ENCODE data around the gene SERTAD3.
"Not testable (repeated sequence)": the region's sequence is repeated elsewhere in the genome, so short reads cannot be mapped to it uniquely, and the experiment has no call there.

The SERTAD3 gene

DNA sequence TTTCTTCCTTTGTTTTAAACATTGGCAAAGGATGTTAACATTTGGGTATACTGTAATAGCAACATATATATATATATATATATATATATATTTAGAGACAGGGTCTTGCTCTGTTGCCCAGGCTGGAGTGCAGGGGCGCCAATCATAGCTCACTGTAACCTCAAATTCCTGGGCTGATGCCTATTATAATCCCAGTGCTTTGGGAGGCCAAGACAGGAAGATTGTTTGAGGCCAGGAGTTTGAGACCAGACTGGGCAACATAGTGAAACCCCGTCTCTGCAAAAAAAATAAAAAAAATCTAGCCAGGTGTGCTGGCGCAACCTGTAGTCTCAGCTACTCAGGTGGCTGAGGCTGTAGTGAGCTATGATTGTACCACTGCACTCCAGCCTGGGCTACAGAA, 16.1 kb upstream of the SERTAD3 start:
- in situ Hi-C loops (cut with MboI; ENCODE audit: low pct_unique_long_range_greater_than_20kb, low sequenced_read_pairs): no loop called here
- DNase-seq: no peak

GRCh38 chr19:40458597-40458974, 14.5 kb upstream of the SERTAD3 start:
- in situ Hi-C loops (cut with MboI; ENCODE audit: low pct_unique_long_range_greater_than_20kb, low sequenced_read_pairs): no loop called here
- no peak for DNase-seq

GRCh38 chr19:40457953-40458596, 13.9 kb upstream of the SERTAD3 start:
- no peak for DNase-seq
- in situ Hi-C loops (cut with MboI; ENCODE audit: low pct_unique_long_range_greater_than_20kb, low sequenced_read_pairs): no loop called here

GRCh38 chr19:40457048-40457447, 12.9 kb upstream of the SERTAD3 start:
- in situ Hi-C loops (cut with MboI; ENCODE audit: low pct_unique_long_range_greater_than_20kb, low sequenced_read_pairs): no loop called here
- no peak for DNase-seq

DNA sequence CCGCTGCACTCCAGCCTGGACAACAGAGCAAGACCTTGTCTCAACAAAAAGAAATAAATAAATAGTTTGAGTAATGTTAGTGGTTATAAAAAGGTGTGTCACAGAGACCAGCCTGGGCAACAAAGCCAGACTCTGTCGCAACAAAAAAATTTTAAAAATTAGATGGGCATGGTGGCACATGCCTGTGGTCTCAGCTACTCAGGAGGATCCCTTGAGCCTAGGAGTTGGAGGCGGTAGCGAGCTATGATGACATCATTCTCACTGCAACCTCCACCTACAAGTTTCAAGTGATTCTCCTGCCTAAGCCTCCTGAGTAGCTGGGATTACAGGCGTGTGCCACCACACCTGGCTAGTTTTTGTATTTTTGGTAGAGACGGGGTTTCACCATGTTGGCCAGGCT, 9.8 kb upstream of the SERTAD3 start:
- in situ Hi-C loops (cut with MboI; ENCODE audit: low pct_unique_long_range_greater_than_20kb, low sequenced_read_pairs): not testable (repeated sequence)

GRCh38 chr19:40453151-40453735, 9.1 kb upstream of the SERTAD3 start:
- in situ Hi-C loops (cut with MboI; ENCODE audit: low pct_unique_long_range_greater_than_20kb, low sequenced_read_pairs): no loop called here
- no peak for DNase-seq

More for the DNA sequence above, 9.8 kb upstream of the SERTAD3 start:
- not testable (repeated sequence) for DNase-seq

DNA sequence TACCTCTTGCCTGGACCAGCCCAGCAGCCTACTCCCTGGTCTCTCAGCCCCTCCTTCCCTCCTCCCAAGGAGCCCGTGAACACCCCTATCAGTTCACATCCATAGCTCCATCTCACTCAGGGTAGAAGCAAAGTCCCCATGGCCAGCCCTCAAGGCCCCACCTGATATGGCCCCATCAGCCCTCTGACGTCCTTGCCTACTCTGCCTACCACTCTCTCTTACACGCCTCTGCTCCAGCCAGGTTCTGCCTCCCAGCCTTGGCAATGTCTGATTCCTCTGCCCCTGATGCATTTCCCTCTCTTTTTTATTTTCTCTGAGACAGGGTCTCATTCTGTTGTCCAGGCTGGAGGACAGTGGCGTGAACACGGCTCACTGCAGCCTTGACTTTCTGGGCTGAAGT, 7.9 kb upstream of the SERTAD3 start:
- in situ Hi-C loops (cut with MboI; ENCODE audit: low pct_unique_long_range_greater_than_20kb, low sequenced_read_pairs): no loop called here
- DNase-seq: no peak

GRCh38 chr19:40450664-40451063, 6.5 kb upstream of the SERTAD3 start:
- DNase-seq: no peak
- in situ Hi-C loops (cut with MboI; ENCODE audit: low pct_unique_long_range_greater_than_20kb, low sequenced_read_pairs): no loop called here

- in situ Hi-C loops (cut with MboI; ENCODE audit: low pct_unique_long_range_greater_than_20kb, low sequenced_read_pairs): no loop called here
Measured at GRCh38 chr19:40449506-40449905, 5.4 kb upstream of the SERTAD3 start.

DNA sequence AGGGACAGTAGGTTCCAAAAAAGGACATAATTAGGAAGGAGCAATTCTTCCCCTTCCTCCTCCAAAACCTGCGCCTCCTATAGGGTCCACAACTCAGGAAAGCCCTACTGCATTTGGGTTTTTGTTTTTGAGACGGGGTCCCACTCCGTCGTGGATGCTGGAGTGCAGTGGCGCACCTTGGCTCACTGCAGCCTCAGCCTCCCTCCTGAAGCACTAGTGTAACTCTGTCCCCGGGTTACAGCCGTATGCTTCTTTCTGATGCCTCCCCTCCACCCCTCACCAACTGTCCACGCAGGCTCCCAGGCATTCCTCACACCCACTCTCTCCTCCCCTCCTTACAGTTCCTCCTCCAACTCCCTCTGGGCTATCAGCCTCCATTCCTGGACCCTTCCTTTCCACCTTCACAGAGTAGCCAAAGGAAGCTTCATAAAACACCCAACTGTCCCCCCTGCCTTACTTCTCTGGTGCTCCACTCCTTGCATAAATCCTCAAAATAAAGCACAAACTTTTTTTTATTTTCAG, 2.2 kb upstream of the SERTAD3 start:
- in situ Hi-C loops (cut with MboI; ENCODE audit: low pct_unique_long_range_greater_than_20kb, low sequenced_read_pairs): no loop called here
- DNase-seq: no peak

More at GRCh38 chr19:40449506-40449905, 5.4 kb upstream of the SERTAD3 start:
- no peak for DNase-seq

DNA sequence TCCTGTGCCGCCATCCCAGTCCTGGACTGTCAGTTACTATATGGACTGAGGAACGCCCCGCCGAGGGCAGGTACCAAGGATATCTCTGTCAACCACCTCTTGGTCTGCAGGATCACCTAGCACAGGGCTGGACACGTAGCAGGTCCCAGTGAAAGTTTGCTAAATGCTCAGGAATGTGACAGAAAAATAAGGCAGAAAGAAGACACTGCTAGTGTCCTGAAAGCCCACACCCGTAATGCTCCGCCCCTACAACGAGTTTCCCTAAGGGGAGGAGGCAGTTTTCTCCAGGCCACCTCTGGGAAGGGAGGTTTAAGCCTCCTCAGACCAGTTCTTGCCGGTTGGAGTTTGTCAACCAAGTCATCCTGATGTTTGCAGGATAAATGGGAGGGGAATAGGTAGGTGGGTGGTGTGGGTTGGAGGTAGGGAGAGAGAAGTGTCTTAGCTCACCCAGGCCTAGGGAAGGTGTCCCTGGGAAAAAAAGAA, 1.7 kb upstream of the SERTAD3 start:
- no peak for DNase-seq
- in situ Hi-C loops (cut with MboI; ENCODE audit: low pct_unique_long_range_greater_than_20kb, low sequenced_read_pairs): no loop called here

- in situ Hi-C loops (cut with MboI; ENCODE audit: low pct_unique_long_range_greater_than_20kb, low sequenced_read_pairs): no loop called here
- no peak for DNase-seq
Measured at GRCh38 chr19:40444825-40445312, 734 bp upstream of the SERTAD3 start.

DNA sequence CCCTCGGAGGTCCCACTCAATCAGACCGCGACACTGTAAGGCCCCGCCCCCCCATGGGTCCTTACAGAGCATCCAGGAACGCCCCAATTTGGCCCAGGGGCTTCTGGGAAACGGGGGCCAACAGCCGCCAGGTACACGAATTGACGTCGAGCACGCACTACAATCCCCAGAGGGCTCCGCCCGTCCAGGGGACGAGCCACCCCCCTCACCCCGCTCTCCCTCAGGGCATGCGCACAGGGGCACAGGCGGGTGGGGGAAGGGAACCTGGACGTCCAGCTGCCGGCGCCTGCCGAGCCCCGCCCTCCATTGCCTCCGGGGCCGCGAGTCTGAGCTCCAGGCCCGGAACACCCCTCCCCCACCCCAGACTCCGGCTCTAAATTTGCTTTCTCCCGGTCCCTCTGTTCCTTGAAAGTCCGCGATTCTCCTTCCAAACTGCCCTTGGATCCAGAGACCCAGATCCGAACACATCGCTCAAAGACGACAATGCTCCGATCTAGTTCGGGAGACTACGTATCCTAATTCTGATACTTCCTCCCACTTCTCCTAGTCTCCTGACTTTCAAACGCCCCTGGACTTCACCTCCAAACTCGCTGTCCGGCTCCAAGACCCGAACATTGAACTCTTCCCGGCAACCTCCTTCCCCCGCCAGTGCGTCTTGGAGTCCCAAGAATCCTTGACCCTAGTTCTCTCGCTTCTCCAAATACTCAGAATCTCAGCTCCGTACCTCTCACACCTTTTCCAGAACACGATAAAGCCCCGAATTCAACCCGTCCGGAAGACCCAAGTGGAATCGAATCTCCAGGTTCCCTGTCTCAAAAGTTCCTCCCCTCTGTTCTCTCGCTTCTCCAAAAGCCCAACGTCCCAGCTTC, 770 bp downstream of the SERTAD3 start:
- in situ Hi-C loops (cut with MboI; ENCODE audit: low pct_unique_long_range_greater_than_20kb, low sequenced_read_pairs): no loop called here
- peak; percentile 100 for DNase-seq

DNA sequence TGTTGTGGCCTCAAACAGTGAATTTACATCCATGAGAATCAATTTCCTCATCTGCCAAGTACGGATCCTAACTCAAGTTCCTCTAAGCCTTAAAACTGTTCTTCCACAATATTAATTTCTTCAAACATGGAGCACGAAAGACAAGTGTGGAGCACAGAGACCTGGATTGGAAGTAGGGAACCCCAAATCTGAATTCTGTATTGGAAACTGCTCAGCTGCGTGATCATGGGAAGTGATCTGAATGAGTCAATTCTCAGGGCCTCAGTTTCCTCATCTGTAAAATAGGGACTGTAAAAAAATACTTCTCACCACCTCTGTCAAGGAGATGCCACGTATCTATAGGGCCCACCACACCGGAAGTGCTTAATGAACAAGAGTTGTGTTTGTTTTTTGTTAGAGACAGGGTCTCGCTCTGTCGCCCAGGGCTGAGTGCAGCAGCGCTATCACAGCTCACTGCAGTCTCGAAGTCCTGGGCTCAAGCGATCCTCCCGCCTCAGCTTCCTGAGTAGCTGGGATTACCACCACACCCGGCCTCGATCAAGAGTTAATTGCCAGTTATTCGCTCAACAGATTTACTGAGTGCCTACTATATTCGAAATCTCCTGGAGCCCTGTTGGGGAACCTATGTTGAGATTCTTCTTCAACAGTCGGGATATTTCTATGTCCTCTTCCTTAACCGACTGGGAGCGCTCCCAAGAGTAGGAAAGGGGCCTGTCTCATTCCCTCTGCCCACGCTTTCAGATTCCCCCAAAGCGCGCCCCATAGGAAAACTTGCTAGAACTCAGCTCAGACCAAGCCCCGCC, 1.6 kb downstream of the SERTAD3 start:
- no peak for DNase-seq
- in situ Hi-C loops (cut with MboI; ENCODE audit: low pct_unique_long_range_greater_than_20kb, low sequenced_read_pairs): no loop called here

DNA sequence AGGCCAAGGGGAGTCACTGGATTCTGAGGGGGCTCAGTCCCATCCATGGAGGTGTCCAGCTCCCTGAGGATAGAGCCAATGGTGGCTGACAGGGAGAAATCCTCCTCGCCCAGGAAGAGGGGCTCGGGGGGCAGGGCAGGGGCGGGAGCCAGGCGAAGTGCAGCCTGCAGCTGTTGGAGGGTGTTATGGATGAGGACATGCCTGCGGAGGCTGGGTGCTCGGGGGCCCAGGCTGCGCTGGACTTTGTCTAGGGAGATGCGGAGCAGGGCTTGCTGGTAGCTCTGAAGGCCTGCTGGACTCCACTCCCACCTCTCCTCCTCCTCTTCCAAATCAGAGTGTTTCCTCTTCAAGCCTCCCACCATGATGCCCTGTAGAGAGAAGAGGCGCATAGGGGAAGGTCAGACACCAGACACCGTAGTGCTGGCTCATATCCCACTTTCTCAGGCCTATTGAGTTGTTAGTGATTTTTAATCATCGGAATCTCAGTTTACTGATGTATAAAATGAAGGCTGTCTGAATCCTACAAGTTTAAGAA, 2.3 kb downstream of the SERTAD3 start:
- no peak for DNase-seq
- in situ Hi-C loops (cut with MboI; ENCODE audit: low pct_unique_long_range_greater_than_20kb, low sequenced_read_pairs): no loop called here

- in situ Hi-C loops (cut with MboI; ENCODE audit: low pct_unique_long_range_greater_than_20kb, low sequenced_read_pairs): no loop called here
- DNase-seq: no peak
Measured at GRCh38 chr19:40438284-40438683, 5.9 kb downstream of the SERTAD3 start.

- DNase-seq: peak; percentile 75
- in situ Hi-C loops (cut with MboI; ENCODE audit: low pct_unique_long_range_greater_than_20kb, low sequenced_read_pairs): no loop called here
Measured at GRCh38 chr19:40433391-40434216, 10.5 kb downstream of the SERTAD3 start.

DNA sequence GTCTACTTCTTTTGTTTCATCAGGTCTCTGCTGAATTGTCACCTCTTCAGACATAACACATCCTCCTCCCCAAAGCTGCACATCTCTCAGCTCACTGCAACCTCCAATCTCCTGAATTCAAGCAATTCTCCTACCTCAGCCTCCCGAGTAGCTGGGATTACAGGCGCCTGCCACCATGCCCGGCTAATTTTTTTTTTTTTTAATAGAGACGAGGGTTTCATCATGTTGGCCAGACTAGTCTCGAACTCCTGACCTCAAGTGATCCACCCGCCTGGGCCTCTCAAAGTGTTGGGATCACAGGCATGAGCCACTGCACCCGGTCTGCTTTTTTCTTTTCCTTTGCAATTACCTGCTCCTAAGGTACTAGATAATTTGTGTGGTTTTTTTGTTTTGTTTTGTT, 11.4 kb downstream of the SERTAD3 start:
- in situ Hi-C loops (cut with MboI; ENCODE audit: low pct_unique_long_range_greater_than_20kb, low sequenced_read_pairs): not testable (repeated sequence)

More for the DNA sequence above, 11.4 kb downstream of the SERTAD3 start:
- not testable (repeated sequence) for DNase-seq

Measured in KBM-7 (cell line).